BLaER1 treated with 17β-estradiol and CSF1 and Interleukin-3, amounts not matched to agents 10 nM and 100 nM (cell line): ENCODE measurements around the gene AGO4.
A peak's percentile ranks its signal among the peaks of the same experiment; 100 is the strongest.
"Not testable (repeated sequence)": the region's sequence is repeated elsewhere in the genome, so short reads cannot be mapped to it uniquely, and the experiment has no call there.

ENCODE experiments used
- H3K27ac ChIP-seq, 11 experiments: shearing (Covaris generic); formaldehyde crosslinking; 2 replicates each; pipeline ENCODE4 v1.8.1; 2022
- H3K27me3 ChIP-seq, 11 experiments: shearing (Covaris generic); formaldehyde crosslinking; 2 replicates each; pipeline ENCODE4 v1.8.1; 2022
- H3K36me3 ChIP-seq, 11 experiments: shearing (Covaris generic); formaldehyde crosslinking; 2 replicates each; pipeline ENCODE4 v1.8.1; 2022
- H3K4me1 ChIP-seq, 10 experiments: shearing (Covaris generic); formaldehyde crosslinking; 2 replicates each; pipeline ENCODE4 v1.8.1; 2022
- H3K4me2 ChIP-seq, 11 experiments: shearing (Covaris generic); formaldehyde crosslinking; 2 replicates each; pipeline ENCODE4 v1.8.1; 2022
- H3K4me3 ChIP-seq, 10 experiments: shearing (Covaris generic); formaldehyde crosslinking; 2 replicates each; pipeline ENCODE4 v1.8.1; 2022
- H3K9ac ChIP-seq, 11 experiments: shearing (Covaris generic); formaldehyde crosslinking; 2 replicates each; pipeline ENCODE4 v1.8.1; 2022
- H3K9me3 ChIP-seq, 11 experiments: shearing (Covaris generic); formaldehyde crosslinking; replicated peaks in 1 of 11; 2 replicates each; pipeline ENCODE4 v1.8.1; 2022
- H4K20me1 ChIP-seq, 11 experiments: shearing (Covaris generic); formaldehyde crosslinking; 2 replicates each; pipeline ENCODE4 v1.8.1; 2022
- Cebpa-rat ChIP-seq, 11 experiments: shearing (Covaris generic); IDR thresholded peaks; 2 replicates each; pipeline ENCODE4 v1.8.1; 2022

The AGO4 gene

GRCh38 chr1:35888255-35888654 lies 80.4 kb downstream of the AGO4 start:
- H4K20me1 ChIP-seq: peaks cover 27 to 54% (median 43%) of the 10 kb centered on the region in 11 experiments; a peak in 20 of 22 replicates
- TF ChIP-seq Cebpa-rat (IDR thresholded peaks at IDR 0.05): no peak
- H3K27me3 ChIP-seq: no peaks in the 10 kb centered on the region
- H3K9me3 ChIP-seq: no peaks in the 10 kb centered on the region
- peak overlapping the region in 4 of 11 experiments; percentile 67 to 97 (median 86); a peak in 9 of 22 replicates for H3K4me2 ChIP-seq
- no peak overlapping the region for H3K4me3 ChIP-seq
- no peak overlapping the region for H3K9ac ChIP-seq
- H3K27ac ChIP-seq: no peak overlapping the region; a peak in 1 of 22 replicates
- H3K4me1 ChIP-seq: peaks cover 38 to 66% (median 54%) of the 10 kb centered on the region in 10 experiments
- peaks cover 39 to 58% (median 50%) of the 10 kb centered on the region in 11 experiments for H3K36me3 ChIP-seq

GRCh38 chr1:35888981-35889380 lies 81.2 kb downstream of the AGO4 start:
- peaks cover 41 to 65% (median 57%) of the 10 kb centered on the region in 11 experiments for H3K36me3 ChIP-seq
- H3K9ac ChIP-seq, H3K9me3 ChIP-seq: not testable (repeated sequence)

GRCh38 chr1:35893051-35893879 lies 85.4 kb downstream of the AGO4 start:
- Histone ChIP-seq H4K20me1 (peaks cover 0 to 12% (median 3%) of the 10 kb centered on the region in 11 experiments; a peak in 13 of 22 replicates), H3K4me3 (no peak overlapping the region), H3K9ac (peak overlapping the region in 8 of 11 experiments; percentile 2 to 60 (median 25); a peak in 8 of 22 replicates), H3K4me1 (peaks cover 18 to 45% (median 32%) of the 10 kb centered on the region in 10 experiments), H3K27ac (peak overlapping the region; percentile 16 to 80 (median 73); a peak in 21 of 22 replicates), H3K36me3 (peaks cover 61 to 98% (median 94%) of the 10 kb centered on the region in 11 experiments), H3K27me3 (no peaks in the 10 kb centered on the region), H3K4me2 (peak overlapping the region; percentile 52 to 74 (median 64); a peak in 21 of 22 replicates), H3K9me3 (no peaks in the 10 kb centered on the region)
- TF ChIP-seq Cebpa-rat (IDR thresholded peaks at IDR 0.05): no peak

More at GRCh38 chr1:35888981-35889380, 81.2 kb downstream of the AGO4 start:
- H3K4me2 ChIP-seq: peak overlapping the region in 6 of 11 experiments; percentile 10 to 97 (median 74); a peak in 12 of 22 replicates
- H3K27me3 ChIP-seq, H3K4me3 ChIP-seq: not testable (repeated sequence)
- H3K4me1 ChIP-seq: peaks cover 44 to 72% (median 60%) of the 10 kb centered on the region in 10 experiments
- peak overlapping the region in 1 of 11 experiments; percentile 6; a peak in 1 of 22 replicates for H3K27ac ChIP-seq
- H4K20me1 ChIP-seq: peaks cover 27 to 53% (median 42%) of the 10 kb centered on the region in 11 experiments; a peak in 20 of 22 replicates

GRCh38 chr1:35894183-35894582 lies 86.4 kb downstream of the AGO4 start:
- Histone ChIP-seq H3K36me3 (peaks cover 54 to 98% (median 94%) of the 10 kb centered on the region in 11 experiments), H3K4me1 (peaks cover 18 to 43% (median 24%) of the 10 kb centered on the region in 10 experiments), H4K20me1 (0 out of 22 replicates have a peak, but pooled peaks cover 0 to 3% (median 0%) of the 10 kb centered on the region in 11 experiments), H3K9me3 (no peaks in the 10 kb centered on the region), H3K4me3 (no peak overlapping the region), H3K9ac (peak overlapping the region in 8 of 11 experiments; percentile 11 to 60 (median 30); a peak in 9 of 22 replicates), H3K4me2 (peak overlapping the region; percentile 52 to 78 (median 65)), H3K27ac (peak overlapping the region; percentile 59 to 80 (median 73); a peak in 21 of 22 replicates), H3K27me3 (no peaks in the 10 kb centered on the region)
- no peak for TF ChIP-seq Cebpa-rat (IDR thresholded peaks at IDR 0.05)

- Histone ChIP-seq H3K4me1 (peaks cover 18 to 43% (median 23%) of the 10 kb centered on the region in 10 experiments), H3K9me3 (no peaks in the 10 kb centered on the region), H3K36me3 (peaks cover 54 to 98% (median 94%) of the 10 kb centered on the region in 11 experiments), H3K27me3 (no peaks in the 10 kb centered on the region), H3K4me3 (no peak overlapping the region), H3K9ac (peak overlapping the region in 5 of 11 experiments; percentile 11 to 44 (median 17); a peak in 5 of 22 replicates), H3K4me2 (peak overlapping the region; percentile 41 to 78 (median 65); a peak in 20 of 22 replicates), H3K27ac (peak overlapping the region; percentile 44 to 80 (median 71); a peak in 21 of 22 replicates), H4K20me1 (no peaks in the 10 kb centered on the region)
- no peak for TF ChIP-seq Cebpa-rat (IDR thresholded peaks at IDR 0.05)
Observed at GRCh38 chr1:35894656-35895055, 86.8 kb downstream of the AGO4 start.

GRCh38 chr1:35899941-35900340 lies 92.1 kb downstream of the AGO4 start:
- Histone ChIP-seq H3K4me2 (peak overlapping the region in 2 of 11 experiments; percentile 41 to 55; a peak in 4 of 22 replicates), H4K20me1 (no peaks in the 10 kb centered on the region), H3K27me3 (no peaks in the 10 kb centered on the region), H3K36me3 (peaks cover 61 to 100% (median 98%) of the 10 kb centered on the region in 11 experiments), H3K9me3 (no peaks in the 10 kb centered on the region), H3K4me3 (no peak overlapping the region), H3K27ac (no peak overlapping the region), H3K4me1 (peaks cover 0 to 29% (median 3%) of the 10 kb centered on the region in 10 experiments; a peak in 15 of 20 replicates), H3K9ac (no peak overlapping the region)
- TF ChIP-seq Cebpa-rat (IDR thresholded peaks at IDR 0.05): no peak

- H3K9ac ChIP-seq: no peak overlapping the region
- peaks cover 0 to 20% (median 0%) of the 10 kb centered on the region in 10 experiments; a peak in 6 of 20 replicates for H3K4me1 ChIP-seq
- no peak overlapping the region for H3K4me2 ChIP-seq
- no peak overlapping the region for H3K4me3 ChIP-seq
- H3K9me3 ChIP-seq: no peaks in the 10 kb centered on the region
- H3K27ac ChIP-seq: no peak overlapping the region
- TF ChIP-seq Cebpa-rat (IDR thresholded peaks at IDR 0.05): no peak
- no peaks in the 10 kb centered on the region for H3K27me3 ChIP-seq
- peaks cover 71 to 100% (median 96%) of the 10 kb centered on the region in 11 experiments for H3K36me3 ChIP-seq
- H4K20me1 ChIP-seq: no peaks in the 10 kb centered on the region
Observed at GRCh38 chr1:35901235-35901634, 93.4 kb downstream of the AGO4 start.

GRCh38 chr1:35902671-35903070 lies 94.9 kb downstream of the AGO4 start:
- Histone ChIP-seq H3K4me1 (peaks cover 0 to 20% (median 0%) of the 10 kb centered on the region in 10 experiments; a peak in 6 of 20 replicates), H3K27me3 (no peaks in the 10 kb centered on the region), H3K9me3 (no peaks in the 10 kb centered on the region), H3K36me3 (peaks cover 71 to 100% (median 96%) of the 10 kb centered on the region in 11 experiments), H3K4me3 (no peak overlapping the region), H3K27ac (no peak overlapping the region), H3K4me2 (no peak overlapping the region), H3K9ac (no peak overlapping the region), H4K20me1 (no peaks in the 10 kb centered on the region)
- no peak for TF ChIP-seq Cebpa-rat (IDR thresholded peaks at IDR 0.05)
